Panc1 (cell line): Measurements from ENCODE around the gene HSD17B7. TPM values are rescaled to one million over a fixed set of nuclear protein-coding genes. Genes with fewer than 3 reads are reported as not detected.
"Not testable (repeated sequence)": the region's sequence is repeated elsewhere in the genome, so short reads cannot be mapped to it uniquely, and the experiment has no call there.

ENCODE experiments used
- ATAC-seq: fragments of 200-7000 bp; cut with Tn5 transposase; 2 replicates; pipeline ENCODE4 v1.9.1; 2020; ENCODE audit warnings: mild to moderate bottlenecking, moderate library complexity
- BruUV-seq: library from RNA; stranded (reverse); fragments of 400-500 nt; replicated peaks from 2 replicates; lab custom pipeline; 2021; lab: Mats Ljungman, UMichigan
- CTCF ChIA-PET: fragments of 300-600 bp; sonication (Branson Sonifier 250); formaldehyde crosslinking; loops from one replicate; lab custom pipeline; 2022; ENCODE audit warnings: antibody characterized with exemption; lab: Charles Lee
- POLR2A ChIA-PET: fragments of 300-600 bp; sonication (Branson Sonifier 250); formaldehyde crosslinking; loops from one replicate; lab custom pipeline; 2022; ENCODE audit warnings: antibody characterized with exemption; lab: Charles Lee
- DNase-seq: peaks from one replicate; pipeline ENCODE4 v3.0.0-alpha.2; 2010; ENCODE audit warnings: low read depth, low spot score
- H3K27ac ChIP-seq: 2 replicates; pipeline ENCODE4 v1.5.1; 2011; ENCODE audit warnings: mild to moderate bottlenecking, low read length, inconsistent platforms
- H3K27me3 ChIP-seq: fragments of 200-500 bp; sonication (Bioruptor generic); 2 replicates; pipeline ENCODE4 v1.6.0; 2014; ENCODE audit warnings: low read length, inconsistent platforms; ENCODE audit not compliant: control insufficient read depth, insufficient read depth
- H3K36me3 ChIP-seq: fragments of 200-500 bp; sonication (Bioruptor generic); 2 replicates; pipeline ENCODE4 v1.5.1; 2014; ENCODE audit warnings: inconsistent platforms, mild to moderate bottlenecking, low read length, moderate library complexity; ENCODE audit not compliant: control insufficient read depth, insufficient read depth
- H3K4me1 ChIP-seq: 2 replicates; pipeline ENCODE4 v1.5.1; 2011; ENCODE audit warnings: inconsistent platforms, mild to moderate bottlenecking, low read length, moderate library complexity; ENCODE audit not compliant: control insufficient read depth, insufficient read depth
- H3K4me3 ChIP-seq, 2 experiments: 2 replicates each; pipeline ENCODE4 v1.5.1; 2011 to 2012; ENCODE audit warnings: low read depth in 2 of 2, low read length in 2 of 2, mild to moderate bottlenecking in 2 of 2, inconsistent platforms in 1 of 2, moderate library complexity in 1 of 2
- H3K9me3 ChIP-seq: fragments of 200-500 bp; sonication (Bioruptor generic); 2 replicates; pipeline ENCODE4 v1.5.1; 2014; ENCODE audit warnings: low read depth, mild to moderate bottlenecking, inconsistent platforms, low read length, moderate library complexity; ENCODE audit not compliant: control insufficient read depth, insufficient read depth
- in situ Hi-C: cut with HindIII; loops from 2 replicates; pipeline ENCODE4 v1.10.0; 2016; ENCODE audit warnings: low sequenced_read_pairs, low pct_unique_long_range_greater_than_20kb
- intact Hi-C: fragments of 100-400 bp; cut with micrococcal nuclease; formaldehyde crosslinking; loops from one replicate; pipeline ENCODE4 v1.10.0; 2022; ENCODE audit not compliant: unreplicated experiment
- total RNA-seq: library from RNA; stranded (reverse); gene quantifications from one replicate; pipeline ENCODE4 v1.2.1, GENCODE V29; 2021; ENCODE audit not compliant: unreplicated experiment
- TF ChIP-seq, protein P1 (sequence below): fragments of 450-650 bp; IDR thresholded peaks from 2 replicates; pipeline ENCODE4 v1.5.1; 2017; ENCODE audit warnings: mild to moderate bottlenecking

Gene HSD17B7
- total RNA-seq, 1 experiment from 2014 or later = 24.6 TPM

- H3K4me3 ChIP-seq = peak overlapping the region; percentile 46 to 64
- H3K36me3 ChIP-seq, in situ Hi-C loops, CTCF ChIA-PET, H3K27me3 ChIP-seq, H3K9me3 ChIP-seq, H3K4me1 ChIP-seq, POLR2A ChIA-PET, H3K27ac ChIP-seq, DNase-seq, intact Hi-C loops: not testable (repeated sequence)
- TSS peak; percentile 89 for BruUV-seq
- peak; percentile 53 for ATAC-seq
Measured at GRCh38 chr1:162790985-162791357, 469 bp downstream of the HSD17B7 start.

DNA sequence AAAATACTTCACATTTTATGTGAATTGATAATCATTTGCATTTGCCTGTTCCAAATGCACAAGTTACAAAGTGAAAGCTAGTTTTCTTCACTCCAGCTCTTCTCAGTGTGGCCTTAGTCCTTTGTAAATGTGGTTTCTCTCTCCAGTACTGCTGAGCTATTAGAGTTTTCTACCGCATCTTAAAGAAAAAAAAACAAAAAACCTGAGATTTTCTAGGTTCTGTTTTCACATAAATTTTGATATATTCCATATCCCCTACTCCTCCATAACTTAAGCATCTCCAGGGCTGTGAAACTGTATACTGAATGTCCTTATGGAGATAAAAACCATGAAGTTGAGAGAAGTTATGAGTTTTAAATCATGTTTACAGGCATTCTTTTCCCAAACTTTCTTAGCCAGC, 3.8 kb downstream of the HSD17B7 start:
- H3K4me1 ChIP-seq, ATAC-seq, H3K27ac ChIP-seq, in situ Hi-C loops, H3K27me3 ChIP-seq, DNase-seq, H3K4me3 ChIP-seq, H3K36me3 ChIP-seq, intact Hi-C loops, CTCF ChIA-PET, POLR2A ChIA-PET, H3K9me3 ChIP-seq: not testable (repeated sequence)
- TSS peak; percentile 6 for BruUV-seq

- H3K36me3 ChIP-seq, ATAC-seq, H3K4me1 ChIP-seq, intact Hi-C loops, H3K9me3 ChIP-seq, H3K4me3 ChIP-seq, H3K27me3 ChIP-seq, POLR2A ChIA-PET, DNase-seq, H3K27ac ChIP-seq, CTCF ChIA-PET, in situ Hi-C loops: not testable (repeated sequence)
- BruUV-seq = TSS peak; percentile 1
Measured at GRCh38 chr1:162796617-162797279, 6.2 kb downstream of the HSD17B7 start.

DNA sequence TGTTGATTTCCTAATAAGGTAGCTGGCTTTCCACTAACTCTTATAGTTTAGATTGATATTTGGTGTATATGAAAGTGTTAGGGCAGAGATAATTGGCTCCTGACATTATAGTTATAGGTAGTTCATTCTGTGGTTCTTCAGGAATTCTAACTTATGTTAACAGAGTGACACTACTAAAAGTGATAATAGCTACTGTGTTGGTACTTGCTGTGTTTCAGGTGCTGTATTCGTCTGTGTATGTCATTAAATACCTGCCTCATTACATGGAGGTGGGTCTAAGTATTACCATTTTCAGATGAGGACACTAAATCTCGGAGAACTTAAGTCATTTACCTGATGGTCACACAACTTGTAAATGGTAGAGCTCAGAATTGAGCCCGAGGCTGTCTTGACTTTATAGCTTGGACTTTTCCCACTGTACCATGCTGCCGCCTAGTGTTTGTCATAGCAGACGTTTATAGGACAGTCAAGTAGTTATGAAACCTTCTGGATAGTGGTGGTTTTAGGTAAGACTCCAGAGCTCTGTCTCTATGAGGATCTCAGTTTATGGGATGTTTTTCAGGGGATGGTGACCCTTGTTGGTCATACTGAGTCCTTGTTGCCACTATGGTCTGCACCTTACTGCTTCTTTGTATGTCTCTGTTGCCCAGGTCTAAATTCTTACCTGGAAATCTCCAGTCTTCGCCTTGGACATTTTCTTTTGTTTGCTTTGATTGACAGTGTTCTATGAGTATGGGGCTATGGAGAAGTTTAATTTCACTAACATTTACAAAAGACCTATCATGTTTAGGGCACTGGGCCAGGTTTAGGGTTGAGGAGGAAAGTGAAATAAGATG, 9.7 kb downstream of the HSD17B7 start:
- H3K9me3 ChIP-seq, H3K4me1 ChIP-seq, POLR2A ChIA-PET, H3K4me3 ChIP-seq, H3K27me3 ChIP-seq, in situ Hi-C loops, DNase-seq, H3K36me3 ChIP-seq, H3K27ac ChIP-seq, BruUV-seq: not testable (repeated sequence)
- peak; percentile 99 for ATAC-seq
- TF ChIP-seq, protein P1, sequence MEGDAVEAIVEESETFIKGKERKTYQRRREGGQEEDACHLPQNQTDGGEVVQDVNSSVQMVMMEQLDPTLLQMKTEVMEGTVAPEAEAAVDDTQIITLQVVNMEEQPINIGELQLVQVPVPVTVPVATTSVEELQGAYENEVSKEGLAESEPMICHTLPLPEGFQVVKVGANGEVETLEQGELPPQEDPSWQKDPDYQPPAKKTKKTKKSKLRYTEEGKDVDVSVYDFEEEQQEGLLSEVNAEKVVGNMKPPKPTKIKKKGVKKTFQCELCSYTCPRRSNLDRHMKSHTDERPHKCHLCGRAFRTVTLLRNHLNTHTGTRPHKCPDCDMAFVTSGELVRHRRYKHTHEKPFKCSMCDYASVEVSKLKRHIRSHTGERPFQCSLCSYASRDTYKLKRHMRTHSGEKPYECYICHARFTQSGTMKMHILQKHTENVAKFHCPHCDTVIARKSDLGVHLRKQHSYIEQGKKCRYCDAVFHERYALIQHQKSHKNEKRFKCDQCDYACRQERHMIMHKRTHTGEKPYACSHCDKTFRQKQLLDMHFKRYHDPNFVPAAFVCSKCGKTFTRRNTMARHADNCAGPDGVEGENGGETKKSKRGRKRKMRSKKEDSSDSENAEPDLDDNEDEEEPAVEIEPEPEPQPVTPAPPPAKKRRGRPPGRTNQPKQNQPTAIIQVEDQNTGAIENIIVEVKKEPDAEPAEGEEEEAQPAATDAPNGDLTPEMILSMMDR = peak; percentile 86
- CTCF ChIA-PET = interaction anchor here (0.6 to 1.2 kb wide), 9 partner anchors 22 to 382 kb away, joined by 3 to 25 read pairs (median 4); no protein-coding TSS in a partner anchor
- intact Hi-C loops = loop anchor here (1.0 kb wide), 1 partner anchor 187 kb away; no protein-coding TSS in a partner anchor

GRCh38 chr1:162807503-162807902, 17.0 kb downstream of the HSD17B7 start:
- DNase-seq, CTCF ChIA-PET, POLR2A ChIA-PET, BruUV-seq, H3K4me3 ChIP-seq, H3K27ac ChIP-seq, in situ Hi-C loops, intact Hi-C loops, H3K36me3 ChIP-seq, H3K27me3 ChIP-seq, ATAC-seq, H3K4me1 ChIP-seq, H3K9me3 ChIP-seq: not testable (repeated sequence)

GRCh38 chr1:162812357-162812756, 21.9 kb downstream of the HSD17B7 start:
- H3K9me3 ChIP-seq, H3K27me3 ChIP-seq, intact Hi-C loops, POLR2A ChIA-PET, H3K4me3 ChIP-seq, H3K27ac ChIP-seq, H3K4me1 ChIP-seq, DNase-seq, H3K36me3 ChIP-seq, CTCF ChIA-PET, ATAC-seq, in situ Hi-C loops: not testable (repeated sequence)
- TSS peak; percentile 44 for BruUV-seq
